ENCODE results near the gene ALMS1.
"Not testable (repeated sequence)": the region's sequence is repeated elsewhere in the genome, so short reads cannot be mapped to it uniquely, and the experiment has no call there.

The ALMS1 gene

DNA sequence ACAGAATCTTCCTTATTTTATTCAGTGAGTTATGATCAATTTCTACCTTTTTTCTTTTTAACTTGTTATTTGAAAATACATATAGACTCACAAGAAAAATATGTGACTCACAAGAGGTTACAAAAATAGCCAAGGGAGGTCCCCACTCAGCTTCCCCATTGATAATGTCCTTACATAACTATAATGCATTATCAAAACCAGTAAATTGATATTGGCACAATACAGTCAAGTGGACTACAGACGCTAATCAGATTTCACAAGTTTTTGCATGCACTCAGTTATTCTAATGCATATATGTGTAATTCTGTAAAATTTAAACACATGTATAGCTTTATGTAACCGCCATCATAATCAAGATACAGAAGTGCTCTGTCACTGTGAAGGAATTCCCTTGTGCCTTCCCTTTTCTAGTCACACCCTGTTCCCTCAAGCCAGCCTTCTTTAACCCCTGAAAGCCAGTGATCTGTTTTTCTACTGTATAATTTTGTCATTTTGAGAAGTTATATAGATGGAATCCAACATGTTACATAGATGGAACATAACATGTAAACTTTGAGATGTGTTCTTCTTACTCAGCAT lies 118.4 kb downstream of the ALMS1 start:
- DNase-seq (ENCODE audit: low read depth), result no peak

DNA sequence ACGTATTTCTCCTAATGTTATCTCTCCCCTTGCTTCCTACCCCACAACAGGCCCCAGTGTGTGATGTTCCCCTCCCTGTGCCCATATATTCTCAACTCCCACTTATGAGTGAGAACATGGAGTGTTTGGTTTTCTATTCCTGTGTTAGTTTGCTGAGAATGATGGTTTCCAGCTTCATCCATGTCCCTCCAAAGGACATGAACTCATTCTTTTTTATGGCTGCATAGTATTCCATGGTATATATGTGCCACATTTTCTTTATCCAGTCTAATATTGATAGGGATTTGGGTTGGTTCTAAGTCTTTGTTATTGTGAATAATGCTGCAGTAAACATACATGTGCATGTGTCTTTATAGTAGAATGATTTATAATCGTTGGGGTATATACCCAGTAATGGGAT lies 119.2 kb downstream of the ALMS1 start:
- not testable (repeated sequence) for DNase-seq (ENCODE audit: low read depth)

DNA sequence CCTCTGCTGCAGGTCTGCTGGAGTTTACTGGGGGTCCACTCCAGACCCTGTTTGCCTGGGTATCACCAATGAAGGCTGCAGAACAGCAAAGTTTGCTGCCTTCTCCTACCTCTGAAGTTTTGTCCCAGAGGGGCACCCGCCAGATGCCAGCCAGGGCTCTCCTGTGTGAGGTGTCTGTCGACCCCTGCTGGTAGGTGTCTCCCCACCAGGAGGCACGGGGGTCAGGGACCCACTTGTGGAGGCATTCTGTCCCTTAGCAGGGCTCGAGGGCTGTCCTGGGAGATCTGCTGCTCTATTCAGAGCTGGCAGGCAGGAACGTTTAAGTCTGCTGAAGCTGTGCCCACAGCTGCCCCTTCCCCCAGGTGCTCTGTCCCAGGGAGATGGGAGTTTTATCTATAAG lies 124.8 kb downstream of the ALMS1 start:
- DNase-seq (ENCODE audit: low read depth), result not testable (repeated sequence)

DNA sequence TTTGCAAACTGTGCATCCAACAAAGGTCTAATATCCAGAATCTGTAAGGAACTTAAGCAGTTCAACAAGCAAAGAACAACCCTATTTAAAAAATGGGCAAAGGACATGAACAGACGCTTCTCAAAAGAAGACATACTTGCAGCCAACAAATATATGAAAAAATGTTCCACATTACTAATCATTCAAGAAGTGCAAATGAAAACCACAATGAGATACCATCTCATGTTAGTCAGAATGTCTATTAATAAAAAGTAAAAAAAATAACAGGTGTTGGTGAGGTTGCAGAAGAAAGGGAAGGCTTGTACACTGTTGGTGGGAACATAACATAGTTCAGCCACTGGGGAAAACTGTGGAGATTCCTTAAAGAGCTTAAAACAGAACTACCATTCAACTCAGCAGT lies 130.4 kb downstream of the ALMS1 start:
- DNase-seq (ENCODE audit: low read depth), result no peak

DNA sequence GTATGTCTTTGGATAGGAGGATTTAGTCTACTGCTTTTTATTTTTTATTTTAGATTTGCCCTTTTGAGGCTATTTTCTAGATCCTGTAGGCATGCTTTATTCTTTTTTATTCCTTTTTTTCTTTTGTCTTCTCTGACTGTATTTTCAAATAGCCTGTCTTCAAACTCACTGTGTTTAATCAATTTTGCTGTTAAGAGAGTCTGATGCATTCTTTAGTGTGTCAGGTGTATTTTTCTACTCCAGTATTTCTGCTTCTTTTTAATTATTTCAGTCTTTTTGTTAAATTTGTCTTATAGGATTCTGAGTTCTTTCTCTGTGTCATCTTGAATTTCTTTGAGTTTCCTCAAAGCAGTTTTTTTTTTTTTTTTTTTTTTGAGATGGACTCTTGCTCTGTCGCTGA lies 143.1 kb downstream of the ALMS1 start:
- no peak for DNase-seq (ENCODE audit: low read depth)

DNA sequence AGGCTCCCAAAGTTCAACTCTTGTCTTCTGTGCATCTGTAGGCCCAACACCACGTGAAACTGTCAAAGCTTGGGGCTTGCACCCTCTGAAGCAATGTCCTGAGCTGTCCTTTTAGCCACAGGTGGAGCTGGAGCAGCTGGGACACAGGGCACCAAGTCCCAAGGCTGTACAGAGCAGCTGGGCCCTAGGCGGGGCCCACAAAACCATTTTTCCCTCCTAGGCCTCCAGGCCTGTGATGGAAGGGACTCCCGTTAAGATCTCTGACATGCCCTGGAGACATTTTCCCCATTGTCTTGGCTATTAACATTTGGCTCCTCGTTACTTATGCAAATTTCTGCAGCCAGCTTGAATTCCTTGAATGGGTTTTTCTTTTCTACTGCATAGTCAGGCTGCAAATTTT lies 145.1 kb downstream of the ALMS1 start:
- not testable (repeated sequence) for DNase-seq (ENCODE audit: low read depth)

DNA sequence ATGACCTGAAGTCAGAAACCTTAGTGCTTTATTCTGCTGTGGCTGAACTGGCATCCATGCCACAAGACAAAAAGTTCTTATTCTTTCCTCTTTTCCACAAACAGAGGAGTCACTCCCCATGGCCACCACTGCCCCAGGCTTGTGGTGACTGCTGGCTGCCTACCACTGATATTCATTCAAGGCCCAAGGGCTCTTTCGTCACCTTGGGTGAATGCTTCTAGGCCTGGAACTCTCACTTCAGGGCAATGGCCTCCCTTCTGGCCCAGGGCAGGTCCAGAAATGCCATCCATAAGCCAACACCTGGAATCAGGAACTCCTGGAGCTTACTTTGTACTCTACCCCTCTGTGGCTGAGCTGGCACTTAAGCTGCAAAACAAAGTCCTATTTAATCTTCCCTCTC lies 146.7 kb downstream of the ALMS1 start:
- no peak for DNase-seq (ENCODE audit: low read depth)

DNA sequence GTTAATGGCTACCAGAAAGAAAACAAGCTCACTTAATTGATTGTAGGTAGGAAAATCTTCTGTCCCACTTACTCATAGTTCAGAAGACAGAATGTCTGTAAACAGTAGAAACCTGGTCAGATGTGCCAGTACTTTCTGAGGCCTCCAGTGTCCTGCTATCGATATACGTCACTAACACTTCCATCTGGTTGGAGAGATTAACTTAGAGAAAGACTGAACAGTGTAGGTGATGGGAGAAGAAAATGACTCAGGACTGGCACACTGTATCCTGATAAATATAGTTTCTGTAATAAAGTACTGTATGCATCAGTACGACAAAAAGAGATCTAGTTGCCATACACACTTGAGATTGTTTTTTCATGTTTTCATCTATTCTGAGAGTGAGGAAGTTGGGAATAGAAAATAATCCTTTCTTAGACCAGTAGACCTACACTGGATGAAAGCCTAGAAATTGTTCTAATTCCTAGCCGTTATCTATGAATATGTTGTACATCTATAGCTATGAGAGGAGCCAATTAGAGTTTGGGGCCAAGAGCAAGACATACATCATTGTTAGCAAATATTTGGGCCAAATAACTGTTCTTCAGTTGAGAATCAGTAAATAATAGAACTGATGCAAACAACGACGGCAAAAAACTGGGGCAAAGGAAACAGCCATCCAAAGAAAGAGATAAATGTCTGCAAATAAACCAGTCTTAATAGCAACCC lies 150.7 kb downstream of the ALMS1 start:
- no peak for DNase-seq (ENCODE audit: low read depth)

DNA sequence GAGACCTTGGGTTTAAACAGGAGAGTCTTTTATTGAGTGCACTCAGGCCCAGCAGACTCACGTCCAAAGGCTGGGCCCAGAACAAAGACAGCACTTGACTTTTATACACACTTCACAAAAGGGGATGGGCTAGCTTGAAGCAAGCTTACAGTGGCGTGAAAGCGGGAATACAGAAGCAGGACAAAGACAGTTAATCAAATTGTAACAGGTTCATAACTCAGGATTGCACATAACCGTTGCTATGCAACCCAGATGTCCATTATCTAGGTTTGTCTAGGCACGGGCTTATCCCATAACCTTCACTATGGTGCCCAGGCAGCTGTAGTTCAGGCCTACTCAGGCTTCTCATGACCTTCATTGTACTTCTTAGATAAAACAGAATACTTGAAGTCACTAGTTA lies 175.2 kb downstream of the ALMS1 start:
- not testable (repeated sequence) for DNase-seq (ENCODE audit: low read depth)

DNA sequence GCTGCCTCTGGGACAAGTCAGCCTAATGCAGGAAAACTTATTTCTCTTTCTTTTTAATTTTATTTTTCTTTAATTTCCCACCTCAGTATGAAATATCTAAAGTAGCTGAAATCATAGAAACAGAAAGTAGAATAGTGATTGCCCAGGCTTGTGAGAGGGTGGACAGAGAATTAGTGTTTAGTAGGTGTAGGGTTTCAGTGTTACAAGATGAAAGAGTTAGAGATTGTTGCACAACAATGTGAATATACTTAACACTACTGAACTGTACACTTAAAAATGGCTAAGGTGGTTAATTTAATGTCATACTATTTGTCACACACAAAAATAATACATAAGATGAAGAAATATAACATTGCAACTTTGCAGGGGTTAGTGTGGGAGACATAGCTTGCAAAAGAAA lies 175.8 kb downstream of the ALMS1 start:
- no peak for DNase-seq (ENCODE audit: low read depth)

DNA sequence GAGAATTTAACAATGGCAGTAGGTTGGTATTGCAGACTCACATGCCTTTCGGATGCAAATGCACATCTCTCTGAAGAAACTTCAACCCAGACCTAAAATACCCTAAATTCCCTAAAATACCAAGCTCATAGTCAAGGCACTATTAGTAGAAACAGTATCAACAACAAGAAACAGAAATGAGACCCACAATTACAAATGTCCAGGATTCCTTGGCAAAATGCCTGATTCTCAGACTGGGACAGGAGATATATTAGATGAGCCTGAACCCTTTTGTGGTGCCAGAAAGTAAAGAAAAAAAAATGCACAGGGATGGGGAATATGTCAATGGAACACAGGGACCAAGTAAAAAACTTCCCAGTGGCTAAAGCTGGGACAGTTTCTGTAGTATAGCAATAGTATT lies 179.3 kb downstream of the ALMS1 start:
- no peak for DNase-seq (ENCODE audit: low read depth)

DNA sequence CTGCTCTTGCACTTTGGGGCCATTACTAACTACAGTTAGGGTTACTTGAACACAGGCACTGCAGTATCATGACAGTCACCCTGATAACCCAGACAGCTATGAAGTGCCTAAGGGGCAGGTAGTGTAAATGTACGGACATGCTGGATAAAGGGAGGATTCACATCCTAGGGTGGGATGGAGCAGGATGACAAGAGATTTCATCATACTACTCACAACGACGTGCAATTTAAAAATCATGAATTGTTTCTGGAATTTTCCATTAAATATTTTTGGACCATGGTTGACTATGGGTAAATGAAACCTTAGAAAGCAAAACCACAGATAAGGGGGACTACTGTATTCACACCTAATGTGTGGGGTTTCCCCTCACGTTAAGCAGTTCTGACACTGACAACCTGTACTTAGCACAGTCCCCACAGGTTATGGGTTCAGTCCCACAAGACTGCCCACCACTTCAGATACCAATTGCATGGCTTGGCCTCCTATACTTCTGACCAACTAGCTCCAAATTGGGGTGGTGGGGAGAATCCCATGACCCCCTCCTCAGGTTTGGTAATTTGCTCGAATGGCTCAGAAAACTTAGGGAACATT lies 180.7 kb downstream of the ALMS1 start:
- DNase-seq (ENCODE audit: low read depth), result no peak

DNA sequence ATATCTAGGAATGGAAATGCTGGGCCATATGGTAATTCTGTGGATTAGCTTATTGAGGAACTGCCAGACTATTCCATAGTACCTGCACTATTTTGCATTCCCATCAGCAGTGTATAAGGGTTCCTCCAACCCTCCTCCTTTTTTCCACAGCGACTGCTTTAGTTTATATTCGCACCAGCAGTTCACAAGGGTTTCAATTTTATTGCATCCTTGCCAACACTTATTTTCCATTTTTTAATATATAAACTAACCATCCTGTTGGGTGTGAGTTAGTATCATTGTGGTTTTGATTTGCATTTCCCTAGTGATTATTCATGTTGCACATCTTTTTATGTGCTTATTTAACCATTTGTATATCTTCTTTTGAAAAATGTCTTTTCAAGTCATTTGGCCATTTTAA lies 189.6 kb downstream of the ALMS1 start:
- no peak for DNase-seq (ENCODE audit: low read depth)

DNA sequence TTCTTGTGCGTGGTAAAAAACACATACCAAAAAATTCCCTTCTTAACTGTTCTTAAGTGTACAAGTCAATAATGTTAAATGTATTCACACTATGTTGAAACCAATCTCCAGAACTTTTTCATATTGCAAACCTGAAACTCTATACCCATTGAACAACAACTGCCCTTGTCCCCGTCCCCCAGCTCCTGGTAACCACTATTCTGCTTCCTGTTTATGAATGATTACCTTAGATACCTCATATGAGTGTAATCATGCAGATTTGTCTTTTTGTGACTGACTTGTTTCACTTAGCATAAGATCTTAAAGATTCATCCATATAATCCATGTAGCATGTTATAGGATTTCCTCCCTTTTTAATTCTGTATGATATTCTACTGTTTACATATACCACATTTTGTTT lies 196.7 kb downstream of the ALMS1 start:
- no peak for DNase-seq (ENCODE audit: low read depth)

DNA sequence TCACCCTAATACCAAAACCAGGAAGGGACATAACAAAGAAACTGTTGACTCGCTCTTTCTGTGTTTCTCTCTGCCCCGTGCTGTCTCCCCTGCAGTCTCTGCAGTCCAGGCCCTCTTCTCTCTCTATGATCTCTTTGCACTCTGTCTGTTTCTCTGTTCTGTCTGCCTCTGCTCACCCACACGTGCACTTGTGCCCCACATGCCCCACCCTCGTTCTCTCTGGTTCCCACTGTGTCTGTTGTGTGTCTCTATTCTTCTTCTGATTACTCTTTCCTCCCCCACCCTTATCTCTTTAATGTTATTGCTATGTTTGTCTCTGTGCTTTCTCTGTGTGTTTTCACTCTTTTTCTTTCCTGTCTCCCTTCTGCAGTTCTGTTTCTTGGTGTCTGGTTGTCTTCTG lies 202.5 kb downstream of the ALMS1 start:
- no peak for DNase-seq (ENCODE audit: low read depth)

DNA sequence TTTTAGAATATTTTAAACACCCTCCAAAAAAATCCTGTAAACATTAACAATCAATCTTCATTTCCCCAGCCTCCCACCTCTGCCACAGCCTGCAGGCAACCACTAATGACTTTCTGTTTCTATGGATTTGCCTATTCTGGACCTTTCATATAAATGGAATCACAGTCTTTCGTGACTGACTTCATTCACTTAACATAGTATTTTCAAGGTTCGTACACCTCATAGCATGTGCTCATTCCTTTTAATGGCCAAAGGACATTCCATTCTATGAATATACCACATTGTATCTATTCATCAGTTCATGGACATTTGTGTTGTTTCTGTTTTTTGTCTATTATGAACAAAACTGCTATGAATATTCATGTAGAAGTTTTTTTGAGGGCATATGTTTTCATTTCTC lies 208.0 kb downstream of the ALMS1 start:
- DNase-seq (ENCODE audit: low read depth), result no peak

DNA sequence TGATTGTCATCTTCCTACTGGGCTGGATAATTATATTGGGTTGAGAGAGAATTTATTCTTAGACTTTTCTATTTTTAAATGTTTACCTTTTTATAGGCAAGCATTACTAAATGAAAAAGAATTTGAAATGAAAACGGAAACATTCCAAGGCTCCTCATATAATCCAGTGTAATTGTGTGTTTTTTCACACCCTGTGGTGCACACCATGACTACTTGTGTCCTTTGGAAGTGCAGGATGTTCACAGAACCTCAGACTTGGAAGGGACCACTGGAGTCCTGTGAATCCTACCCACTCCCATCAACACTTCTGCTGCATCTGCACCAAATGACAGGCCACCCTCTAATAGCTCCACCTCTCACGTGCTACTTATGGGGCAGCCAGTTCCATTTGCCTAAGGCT lies 208.6 kb downstream of the ALMS1 start:
- no peak for DNase-seq (ENCODE audit: low read depth)

DNA sequence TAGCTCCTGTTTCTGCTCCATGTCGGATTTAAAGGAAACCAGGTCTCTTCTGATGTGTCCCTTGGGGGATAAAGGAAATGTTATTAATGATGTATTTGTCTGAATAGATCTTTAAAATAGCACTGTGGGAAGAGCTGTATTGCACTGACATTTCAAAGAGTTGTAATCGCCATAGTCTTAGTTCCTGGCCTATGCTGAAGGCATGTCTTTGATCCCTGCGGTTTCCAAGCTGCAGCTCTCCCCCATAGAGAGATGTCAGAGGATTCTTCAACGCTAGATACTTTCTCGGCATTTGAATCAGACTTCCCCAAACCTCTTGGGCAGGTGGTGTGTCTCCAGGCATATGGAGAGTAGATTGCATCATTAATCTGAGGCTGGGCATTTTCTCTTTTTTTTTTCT lies 216.1 kb downstream of the ALMS1 start:
- no peak for DNase-seq (ENCODE audit: low read depth)

DNA sequence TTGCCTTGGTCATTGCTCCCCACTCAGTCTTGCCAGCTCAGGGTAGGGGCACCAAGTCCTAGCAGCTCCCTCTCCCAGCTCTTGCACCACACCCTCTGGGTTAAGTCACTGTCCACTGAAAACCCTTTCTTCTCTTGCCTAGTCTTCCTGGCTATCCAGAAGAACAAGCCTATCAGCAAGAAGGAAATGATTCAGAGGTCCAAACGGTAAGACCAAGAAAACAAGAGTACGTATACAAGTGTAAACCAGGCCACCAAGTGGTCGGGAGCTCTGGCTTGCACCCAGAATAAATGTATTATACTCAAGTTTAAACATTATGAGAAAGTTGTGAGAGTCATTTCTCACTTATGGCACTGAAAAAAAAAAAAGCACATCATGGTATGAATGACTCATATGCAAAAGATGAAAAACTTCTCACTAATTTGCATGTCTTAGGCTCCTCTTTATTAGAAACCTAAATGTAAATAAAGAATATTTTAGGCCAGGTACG lies 217.5 kb downstream of the ALMS1 start:
- not testable (repeated sequence) for DNase-seq (ENCODE audit: low read depth)

DNA sequence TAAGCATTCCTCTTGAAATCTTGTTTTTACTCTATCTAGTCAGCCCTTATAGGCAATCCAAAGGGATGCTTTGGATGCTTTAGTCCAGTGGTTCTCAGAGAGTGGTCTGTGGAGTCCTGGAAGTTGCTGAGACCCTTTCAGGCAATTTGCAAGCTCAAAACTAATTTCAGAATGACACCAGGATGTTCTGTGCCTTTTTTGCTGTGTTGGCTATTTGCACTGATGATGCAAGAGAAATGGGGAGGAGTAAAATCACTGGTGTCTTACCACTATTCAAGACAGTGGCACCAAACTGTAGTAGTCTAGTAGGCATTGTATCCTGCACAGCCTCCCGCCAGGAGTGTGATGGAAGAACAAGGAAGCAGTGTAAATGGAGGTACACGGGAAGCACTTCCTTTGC lies 219.0 kb downstream of the ALMS1 start:
- not testable (repeated sequence) for DNase-seq (ENCODE audit: low read depth)

DNA sequence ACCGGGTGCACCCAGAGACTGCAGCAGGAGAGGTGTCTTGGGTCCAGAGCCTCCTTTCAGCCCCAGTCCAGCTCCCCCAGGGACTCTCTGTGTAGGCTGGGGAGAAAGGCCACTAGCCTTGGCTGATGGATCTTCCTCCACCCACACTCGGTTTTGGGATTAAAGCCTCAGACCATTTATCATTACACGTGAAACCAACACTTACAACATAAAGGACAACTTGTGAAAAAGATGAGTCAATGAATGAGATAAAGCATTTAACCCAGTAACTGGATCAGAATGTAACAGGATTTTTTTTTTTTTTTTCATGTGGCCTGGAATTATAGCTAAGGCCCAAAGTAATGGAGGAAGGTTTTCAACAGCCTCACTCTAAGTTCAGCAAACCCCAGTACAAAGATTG lies 224.5 kb downstream of the ALMS1 start:
- no peak for DNase-seq (ENCODE audit: low read depth)

DNA sequence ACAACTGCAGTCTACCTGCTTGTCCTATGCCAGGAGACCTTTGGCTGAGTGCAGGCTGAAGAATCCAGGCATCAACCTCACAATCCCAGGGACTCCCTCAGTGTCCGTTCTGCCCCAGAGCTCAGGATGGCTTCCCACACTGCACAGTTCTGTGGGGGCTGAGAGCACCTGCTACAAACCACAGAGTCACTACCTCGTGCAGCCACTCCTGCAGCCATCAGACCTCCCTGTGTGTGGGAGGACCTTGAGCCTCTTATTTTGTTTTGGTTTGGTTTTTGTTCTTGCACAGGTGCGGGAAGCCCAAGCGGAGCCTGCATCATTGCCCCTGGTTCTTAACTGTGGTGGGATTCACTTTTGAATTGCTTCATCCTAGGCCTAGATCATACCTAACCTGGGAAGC lies 225.6 kb downstream of the ALMS1 start:
- DNase-seq (ENCODE audit: low read depth), result no peak

DNA sequence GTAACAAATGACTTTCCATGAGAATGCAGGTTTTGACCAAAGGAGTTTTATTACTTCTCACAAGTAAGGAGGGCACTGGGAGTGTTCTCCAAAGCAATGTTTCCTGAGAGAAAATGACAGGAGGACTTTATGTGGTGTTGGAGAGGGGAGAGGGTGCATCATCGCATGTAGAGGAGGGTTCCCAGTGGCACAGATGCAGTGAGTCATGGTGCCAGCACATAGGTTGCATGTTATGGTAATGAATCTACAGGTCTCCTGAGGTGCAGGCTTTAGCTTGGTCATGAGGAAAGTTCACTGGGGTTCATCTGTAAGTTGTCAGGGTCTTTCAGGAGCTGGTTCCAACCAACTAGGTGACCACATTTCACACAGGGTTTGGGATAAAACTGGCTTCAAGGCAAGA lies 226.2 kb downstream of the ALMS1 start:
- no peak for DNase-seq (ENCODE audit: low read depth)

DNA sequence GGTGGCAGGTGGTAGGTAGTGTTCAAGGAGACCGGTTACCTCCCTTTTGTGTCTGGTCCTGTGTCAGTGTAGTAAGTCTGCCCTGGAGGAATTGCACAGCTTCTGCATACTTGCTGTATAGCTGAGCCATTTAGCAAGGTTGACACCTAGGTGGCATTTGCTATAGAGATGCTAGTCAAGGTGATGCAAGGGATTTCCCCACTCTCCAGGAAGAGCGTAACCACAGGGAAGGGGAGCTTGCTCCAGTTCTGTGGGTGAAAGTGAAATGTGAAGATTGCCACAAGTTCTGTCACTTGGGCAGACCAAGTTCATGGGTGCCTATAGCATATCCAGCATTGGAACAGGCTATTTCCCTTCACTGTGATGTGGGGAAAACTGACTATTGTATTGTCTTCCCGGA lies 228.5 kb downstream of the ALMS1 start:
- DNase-seq (ENCODE audit: low read depth), result no peak

Measured in stimulated activated CD8-positive, alpha-beta memory T cell treated with anti-CD3 and anti-CD28 coated beads, Interleukin-4, amount 100 ng/mL, for 24 hours (primary cell).